Lung (tissue), 12 donors: ENCODE measurements around the gene PDZD4. TPM values are rescaled to one million over a fixed set of nuclear protein-coding genes. Genes with fewer than 3 reads are reported as not detected.

Experiments used
- ATAC-seq: fragments of 200-7000 bp; cut with Tn5 transposase; one replicate; pipeline ENCODE4 v1.9.1; 2020; ENCODE audit warnings: moderate number of reproducible peaks; ENCODE audit not compliant: insufficient read depth, low FRiP score
- DNase-seq, 3 donors: peaks; one replicate each; pipeline ENCODE4 v3.0.0-alpha.2; 2013 to 2017
- H3K27ac ChIP-seq, 2 donors: one replicate each; pipeline ENCODE4 v1.5.1; 2013; ENCODE audit warnings: mild to moderate bottlenecking in 2 of 2, moderate library complexity in 2 of 2, control low read depth in 1 of 2, inconsistent platforms in 1 of 2, low read depth in 1 of 2, low read length in 1 of 2
- H3K27me3 ChIP-seq, 3 donors: one replicate each; pipeline ENCODE4 v1.5.1; 2013; ENCODE audit warnings: low read length in 2 of 3; ENCODE audit not compliant: control insufficient read depth in 3 of 3, insufficient read depth in 3 of 3
- H3K36me3 ChIP-seq, 4 donors: one replicate each; pipeline ENCODE4 v1.5.1; 2013; ENCODE audit warnings: low read length in 4 of 4, mild to moderate bottlenecking in 1 of 4, moderate library complexity in 1 of 4; ENCODE audit not compliant: control insufficient read depth in 4 of 4, insufficient read depth in 4 of 4
- H3K4me1 ChIP-seq, 5 donors: one replicate each; pipeline ENCODE4 v1.5.1; 2013; ENCODE audit warnings: low read length in 5 of 5, mild to moderate bottlenecking in 2 of 5, moderate library complexity in 1 of 5; ENCODE audit not compliant: control insufficient read depth in 5 of 5, insufficient read depth in 5 of 5
- H3K4me3 ChIP-seq: one replicate; pipeline ENCODE4 v1.5.1; 2013; ENCODE audit warnings: mild to moderate bottlenecking, control low read depth, moderate library complexity
- H3K9ac ChIP-seq, 2 donors: one replicate each; pipeline ENCODE4 v1.5.1; 2013; ENCODE audit warnings: low read length in 2 of 2, control low read depth in 1 of 2; ENCODE audit not compliant: insufficient read depth in 1 of 2
- H3K9me3 ChIP-seq, 4 donors: one replicate each; pipeline ENCODE4 v1.5.1; 2013; ENCODE audit warnings: low read length in 3 of 4, mild to moderate bottlenecking in 1 of 4, moderate library complexity in 1 of 4; ENCODE audit not compliant: control insufficient read depth in 4 of 4, insufficient read depth in 3 of 4
- CTCF ChIP-seq: IDR thresholded peaks from 2 replicates; pipeline ENCODE4 v1.5.1; 2012; ENCODE audit warnings: mild to moderate bottlenecking; ENCODE audit errors: control extremely low read depth, extremely low read depth
- WGBS, 2 donors: extraction: QIAGEN DNeasy Blood & Tissue Kit; methylation state at CpG; one replicate each; pipeline ENCODE4 v1.1.7; 2013; 5-methylcytosine and 5-hydroxymethylcytosine counted together
- polyA plus RNA-seq, 2 donors: library from polyadenylated mRNA; stranded (reverse); fragments of 200-250 nt; gene quantifications; one replicate each; pipeline ENCODE4 v1.2.1, GENCODE V29; 2013
- total RNA-seq, 2 donors: library from RNA; depleted of rRNA in 1 of 2; stranded (reverse); fragments of >200 nt in 1 of 2; gene quantifications; one replicate each; pipeline ENCODE4 v1.2.1, GENCODE V29; 2014 to 2021
- donor health status: control.
- donor health status: control.
- donor health status: Bipolar disorder and iron deficiency.
- donor health status: healthy.
- donor health status: DM: yes; HTN: yes; CAD: no.

PDZD4 gene
- total and polyA plus RNA-seq, 4 donors, result 2.3 to 8.1 (median 3.8) TPM

DNA sequence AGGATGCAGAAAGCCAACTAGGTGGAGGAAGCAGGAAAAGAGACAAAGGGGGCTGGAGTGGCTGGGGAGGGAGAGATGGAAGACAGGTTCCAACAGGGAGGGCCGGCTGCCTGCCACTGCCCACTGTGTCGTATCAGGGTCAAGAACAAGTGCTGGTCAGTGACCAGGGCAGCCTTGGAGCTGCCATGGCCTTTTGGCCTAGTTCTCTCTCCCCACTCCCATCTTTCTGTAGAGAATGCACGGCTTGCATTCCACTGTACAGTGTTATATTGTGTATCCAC, 43.7 kb upstream of the PDZD4 start:
- Histone ChIP-seq H3K36me3 (no peaks in the 10 kb centered on the region), H3K27ac (no peak overlapping the region), H3K4me3 (no peak overlapping the region), H3K9me3 (peaks cover 0 to 2% (median 0%) of the 10 kb centered on the region in 4 donors), H3K27me3 (peaks cover 2 to 7% (median 5%) of the 10 kb centered on the region in 3 donors), H3K4me1 (peaks cover 0 to 3% (median 0%) of the 10 kb centered on the region in 5 donors), H3K9ac (no peak overlapping the region)
- no peak for ATAC-seq
- no peak for TF ChIP-seq CTCF
- DNase-seq, result no peak
- 20 to 45% methylated on average over 1 to 3 of the region's 3 CpGs for WGBS, 2 donors

DNA sequence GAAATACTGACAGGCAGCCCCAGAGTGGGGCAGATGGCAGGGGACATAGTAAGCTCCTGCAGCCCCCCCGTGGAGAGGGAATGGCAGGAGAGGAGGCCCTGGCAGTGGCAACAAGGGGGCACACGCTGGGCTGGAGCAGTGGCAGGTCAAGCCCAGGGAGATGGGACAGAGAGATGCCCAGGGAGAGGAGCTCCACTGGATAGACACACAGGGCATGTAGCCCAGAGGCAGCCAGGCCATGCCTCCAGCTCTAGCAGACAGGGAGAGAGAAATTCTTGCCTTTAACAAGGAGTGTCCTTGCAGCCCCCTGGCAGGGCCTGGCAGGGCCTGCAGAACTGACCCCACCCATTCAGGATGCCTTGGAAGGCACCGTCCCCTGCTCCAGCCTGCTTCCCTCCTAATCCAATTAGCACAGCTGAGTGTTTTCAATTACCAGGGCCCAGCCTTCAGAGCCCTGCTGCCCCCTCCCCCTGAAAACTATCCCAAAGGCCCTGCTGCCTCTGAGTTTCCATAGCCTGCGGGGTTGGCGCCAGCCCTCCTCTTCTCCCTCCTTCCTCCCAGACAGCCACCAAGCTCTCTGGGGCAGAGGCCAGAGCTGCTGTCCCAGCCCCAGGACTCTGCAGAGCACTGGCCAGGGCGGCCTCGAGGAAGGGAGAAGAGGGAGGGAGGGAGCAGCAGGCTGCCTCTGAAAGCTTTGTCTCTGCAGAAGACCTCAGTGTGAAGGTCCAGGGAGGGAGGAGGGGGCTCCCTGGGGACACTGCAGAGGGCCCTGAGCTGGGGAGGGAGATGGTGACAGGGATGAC, 43.1 kb upstream of the PDZD4 start:
- WGBS, 2 donors, result 0 to 37% methylated on average over 1 to 7 of the region's 7 CpGs
- H3K27me3 ChIP-seq, result peaks cover 2 to 6% (median 4%) of the 10 kb centered on the region in 3 donors
- no peak overlapping the region for H3K9ac ChIP-seq
- no peaks in the 10 kb centered on the region for H3K36me3 ChIP-seq
- DNase-seq (no peak), ATAC-seq (no peak)
- no peak for TF ChIP-seq CTCF
- H3K27ac ChIP-seq, result no peak overlapping the region
- H3K4me3 ChIP-seq, result no peak overlapping the region
- H3K9me3 ChIP-seq, result peaks cover 0 to 2% (median 0%) of the 10 kb centered on the region in 4 donors
- no peaks in the 10 kb centered on the region for H3K4me1 ChIP-seq

GRCh38 chrX:153871946-153872878, 41.9 kb upstream of the PDZD4 start:
- Histone ChIP-seq H3K27me3 (peaks cover 0 to 3% (median 0%) of the 10 kb centered on the region in 3 donors), H3K9me3 (peaks cover 0 to 6% (median 0%) of the 10 kb centered on the region in 4 donors), H3K36me3 (no peaks in the 10 kb centered on the region), H3K4me3 (no peak overlapping the region), H3K4me1 (no peaks in the 10 kb centered on the region), H3K9ac (no peak overlapping the region), H3K27ac (no peak overlapping the region)
- no peak for ATAC-seq
- WGBS, 2 donors, result 74 to 87% methylated on average over 20 to 29 of the region's 29 CpGs
- TF ChIP-seq CTCF, result no peak
- no peak for DNase-seq
